Suprapubic skin (tissue), 4 donors: ENCODE results near the gene AGMO. TPM values are rescaled to one million over a fixed set of nuclear protein-coding genes. Genes with fewer than 3 reads are reported as not detected.

Experiments
- DNase-seq, 2 donors: peaks; one replicate each; pipeline ENCODE4 v3.0.0-alpha.2; 2019; ENCODE audit warnings: low spot score in 2 of 2
- H3K27ac ChIP-seq: fragments of 200-600 bp; sonication (generic); one replicate; pipeline ENCODE4 v1.5.1; 2019
- H3K27me3 ChIP-seq: fragments of 200-600 bp; sonication (generic); one replicate; pipeline ENCODE4 v1.5.1; 2019
- H3K36me3 ChIP-seq: fragments of 200-600 bp; sonication (generic); one replicate; pipeline ENCODE4 v1.5.1; 2019
- H3K4me1 ChIP-seq: fragments of 200-600 bp; sonication (generic); one replicate; pipeline ENCODE4 v1.5.1; 2019
- H3K4me3 ChIP-seq: fragments of 200-600 bp; sonication (generic); one replicate; pipeline ENCODE4 v1.5.1; 2019; ENCODE audit warnings: mild to moderate bottlenecking
- H3K9me3 ChIP-seq: fragments of 200-600 bp; sonication (generic); one replicate; pipeline ENCODE4 v1.5.1; 2019
- CTCF ChIP-seq, 2 donors: fragments of 200-600 bp in 1 of 2; fragments of 450-650 bp in 1 of 2; sonication (generic) in 1 of 2; IDR thresholded peaks; one replicate each; pipeline ENCODE4 v1.5.1; 2016 to 2019; ENCODE audit warnings: antibody characterized with exemption in 2 of 2, mild to moderate bottlenecking in 1 of 2, moderate library complexity in 1 of 2
- EP300 ChIP-seq: sonication (generic); formaldehyde crosslinking; IDR thresholded peaks from one replicate; pipeline ENCODE4 v1.6.1; 2017; ENCODE audit warnings: antibody characterized with exemption
- POLR2A ChIP-seq, 2 donors: fragments of 450-650 bp; IDR thresholded peaks; one replicate each; pipeline ENCODE4 v1.6.1; 2017; ENCODE audit warnings: antibody characterized with exemption in 2 of 2, mild to moderate bottlenecking in 2 of 2, moderate library complexity in 2 of 2
- POLR2AphosphoS5 ChIP-seq, 3 donors: sonication (generic); formaldehyde crosslinking; IDR thresholded peaks; one replicate each; pipeline ENCODE4 v1.6.1; 2017; ENCODE audit warnings: antibody characterized with exemption in 3 of 3
- WGBS: methylation state at CpG from one replicate; pipeline ENCODE4 v1.1.5; 2018; 5-methylcytosine and 5-hydroxymethylcytosine counted together
- total RNA-seq, 4 donors: library from RNA; depleted of rRNA; stranded (reverse); fragments of >200 nt; gene quantifications; one replicate each; pipeline ENCODE4 v1.1.0, GENCODE V29; 2016

Gene AGMO
- total RNA-seq, 4 donors from 2014 or later, result 0.40 TPM; not detected in 3

- TF ChIP-seq POLR2A (IDR thresholded peaks at IDR 0.05) (no peak), CTCF (IDR thresholded peaks at IDR 0.05) (no peak), POLR2AphosphoS5 (IDR thresholded peaks at IDR 0.05) (no peak), EP300 (no peak)
- Histone ChIP-seq H3K27ac (no peak overlapping the region), H3K36me3 (no peaks in the 10 kb centered on the region), H3K4me3 (no peak overlapping the region), H3K9me3 (no peaks in the 10 kb centered on the region), H3K4me1 (no peaks in the 10 kb centered on the region), H3K27me3 (no peaks in the 10 kb centered on the region)
- DNase-seq, result no peak
- 81% methylated on average over 5 of the region's 5 CpGs for WGBS
Measured at GRCh38 chr7:15358112-15358511, 203.7 kb downstream of the AGMO start.

GRCh38 chr7:15352421-15353206, 209.2 kb downstream of the AGMO start:
- Histone ChIP-seq H3K27ac (no peak overlapping the region), H3K4me1 (no peaks in the 10 kb centered on the region), H3K27me3 (no peaks in the 10 kb centered on the region), H3K36me3 (no peaks in the 10 kb centered on the region), H3K4me3 (no peak overlapping the region), H3K9me3 (no peaks in the 10 kb centered on the region)
- WGBS, result 82% methylated on average over 20 of the region's 20 CpGs
- TF ChIP-seq CTCF (IDR thresholded peaks at IDR 0.05), result no peak
- no peak for DNase-seq

- H3K4me3 ChIP-seq, result no peak overlapping the region
- 32% methylated on average over 1 of the region's 1 CpG for WGBS
- H3K4me1 ChIP-seq, result no peaks in the 10 kb centered on the region
- no peaks in the 10 kb centered on the region for H3K36me3 ChIP-seq
- no peak overlapping the region for H3K27ac ChIP-seq
- no peaks in the 10 kb centered on the region for H3K27me3 ChIP-seq
- H3K9me3 ChIP-seq, result no peaks in the 10 kb centered on the region
- TF ChIP-seq POLR2AphosphoS5 (IDR thresholded peaks at IDR 0.05), result no peak
- no peak for TF ChIP-seq POLR2A (IDR thresholded peaks at IDR 0.05)
- TF ChIP-seq CTCF (IDR thresholded peaks at IDR 0.05), result no peak
- TF ChIP-seq EP300, result no peak
- DNase-seq, result no peak
Measured at GRCh38 chr7:15345216-15345615, 216.6 kb downstream of the AGMO start.

- Histone ChIP-seq H3K27ac (no peak overlapping the region), H3K36me3 (no peaks in the 10 kb centered on the region), H3K9me3 (no peaks in the 10 kb centered on the region), H3K27me3 (no peaks in the 10 kb centered on the region), H3K4me1 (no peaks in the 10 kb centered on the region), H3K4me3 (no peak overlapping the region)
- WGBS, result 57% methylated on average over 4 of the region's 4 CpGs
- TF ChIP-seq EP300 (no peak), CTCF (IDR thresholded peaks at IDR 0.05) (no peak), POLR2A (IDR thresholded peaks at IDR 0.05) (no peak), POLR2AphosphoS5 (IDR thresholded peaks at IDR 0.05) (no peak)
- no peak for DNase-seq
Measured at GRCh38 chr7:15341817-15342216, 220.0 kb downstream of the AGMO start.

GRCh38 chr7:15336146-15336545, 225.7 kb downstream of the AGMO start:
- no peak for DNase-seq
- WGBS, result 88% methylated on average over 1 of the region's 1 CpG
- no peaks in the 10 kb centered on the region for H3K9me3 ChIP-seq
- H3K4me1 ChIP-seq, result no peaks in the 10 kb centered on the region
- H3K27me3 ChIP-seq, result no peaks in the 10 kb centered on the region
- H3K4me3 ChIP-seq, result no peak overlapping the region
- H3K27ac ChIP-seq, result no peak overlapping the region
- TF ChIP-seq POLR2A (IDR thresholded peaks at IDR 0.05) (no peak), EP300 (no peak), CTCF (IDR thresholded peaks at IDR 0.05) (no peak), POLR2AphosphoS5 (IDR thresholded peaks at IDR 0.05) (no peak)
- H3K36me3 ChIP-seq, result no peaks in the 10 kb centered on the region
